Vagina (tissue), 2 donors: Measurements from ENCODE around the gene INHA. TPM values are rescaled to one million over a fixed set of nuclear protein-coding genes. Genes with fewer than 3 reads are reported as not detected.

Experiments
- DNase-seq, 2 donors: peaks; one replicate each; pipeline ENCODE4 v3.0.0-alpha.2; 2017; ENCODE audit errors: extremely low spot score in 2 of 2
- H3K27ac ChIP-seq: fragments of 200-600 bp; sonication (generic); one replicate; pipeline ENCODE4 v1.5.1; 2019
- H3K27me3 ChIP-seq: fragments of 200-600 bp; sonication (generic); one replicate; pipeline ENCODE4 v1.5.1; 2019
- H3K36me3 ChIP-seq, 2 donors: fragments of 200-600 bp; sonication (generic); one replicate each; pipeline ENCODE4 v1.5.1; 2017 to 2019
- H3K4me1 ChIP-seq: fragments of 200-600 bp; sonication (generic); one replicate; pipeline ENCODE4 v1.5.1; 2019
- H3K4me3 ChIP-seq, 2 donors: fragments of 200-600 bp; sonication (generic); 1 replicate in 1 of 2; 2 replicates in 1 of 2; pipeline ENCODE4 v1.5.1; 2016 to 2019
- H3K9me3 ChIP-seq: fragments of 200-600 bp; sonication (generic); one replicate; pipeline ENCODE4 v1.5.1; 2019
- POLR2A ChIP-seq, 2 donors: fragments of 450-650 bp; IDR thresholded peaks; one replicate each; pipeline ENCODE4 v1.6.1; 2017; ENCODE audit warnings: antibody characterized with exemption in 2 of 2, mild to moderate bottlenecking in 2 of 2, moderate library complexity in 2 of 2
- POLR2AphosphoS5 ChIP-seq, 2 donors: sonication (generic); formaldehyde crosslinking; IDR thresholded peaks; one replicate each; pipeline ENCODE4 v1.9.0; 2017; ENCODE audit warnings: antibody characterized with exemption in 2 of 2, mild to moderate bottlenecking in 2 of 2, low read depth in 1 of 2; ENCODE audit not compliant: insufficient read depth in 1 of 2
- intact Hi-C: fragments of 100-400 bp; cut with DNase I; formaldehyde crosslinking; loops from one replicate; pipeline ENCODE4 v1.15.1; 2023
- microRNA-seq: library from miRNA; unstranded; fragments of <30 nt; microRNA quantifications from one replicate; pipeline ENCODE4, GENCODE V29; 2017; ENCODE audit warnings: borderline number of aligned reads, borderline replicate concordance
- small RNA-seq: library from RNA; depleted of rRNA; stranded (forward); fragments of <200 nt; gene quantifications from one replicate; pipeline ENCODE3, GENCODE V24; 2016
- total RNA-seq: library from RNA; depleted of rRNA; stranded (reverse); fragments of >200 nt; gene quantifications from one replicate; pipeline ENCODE4 v1.2.3, GENCODE V29; 2016
- TF ChIP-seq, protein P1 (sequence below), 3 experiments: fragments of 450-650 bp in 2 of 3; fragments of 200-600 bp in 1 of 3; sonication (generic) in 1 of 3; IDR thresholded peaks; one replicate each; pipeline ENCODE4 v1.5.1; 2017 to 2019; ENCODE audit warnings: antibody characterized with exemption in 3 of 3, mild to moderate bottlenecking in 2 of 3, moderate library complexity in 2 of 3

Gene INHA
- total RNA-seq, 1 donor from 2014 or later = 0.74 TPM

DNA sequence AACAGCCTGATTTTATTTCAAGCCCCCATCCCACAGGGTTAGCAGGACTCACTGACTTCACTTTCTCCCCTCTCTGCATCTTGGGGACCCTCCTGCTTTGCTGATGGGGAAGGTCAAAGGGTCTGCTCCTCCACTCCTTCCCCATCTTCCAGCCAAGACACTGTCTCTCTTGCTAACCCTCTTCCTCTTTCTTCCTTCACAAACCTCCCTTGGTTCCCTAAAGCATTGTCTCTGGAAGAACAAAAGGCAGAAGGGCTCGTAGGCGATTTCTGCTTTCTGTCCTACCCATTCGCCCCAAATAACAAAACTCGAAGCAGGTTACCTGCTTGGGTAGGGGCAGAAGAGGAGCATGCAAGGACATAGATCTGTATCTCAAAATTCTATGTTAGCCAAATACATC, 49.8 kb downstream of the INHA start:
- Histone ChIP-seq H3K4me3 (no peak overlapping the region), H3K36me3 (no peaks in the 10 kb centered on the region), H3K27ac (no peak overlapping the region), H3K27me3 (no peaks in the 10 kb centered on the region), H3K4me1 (peaks cover 2% of the 10 kb centered on the region), H3K9me3 (no peaks in the 10 kb centered on the region)
- no peak for DNase-seq
- TF ChIP-seq, protein P1, sequence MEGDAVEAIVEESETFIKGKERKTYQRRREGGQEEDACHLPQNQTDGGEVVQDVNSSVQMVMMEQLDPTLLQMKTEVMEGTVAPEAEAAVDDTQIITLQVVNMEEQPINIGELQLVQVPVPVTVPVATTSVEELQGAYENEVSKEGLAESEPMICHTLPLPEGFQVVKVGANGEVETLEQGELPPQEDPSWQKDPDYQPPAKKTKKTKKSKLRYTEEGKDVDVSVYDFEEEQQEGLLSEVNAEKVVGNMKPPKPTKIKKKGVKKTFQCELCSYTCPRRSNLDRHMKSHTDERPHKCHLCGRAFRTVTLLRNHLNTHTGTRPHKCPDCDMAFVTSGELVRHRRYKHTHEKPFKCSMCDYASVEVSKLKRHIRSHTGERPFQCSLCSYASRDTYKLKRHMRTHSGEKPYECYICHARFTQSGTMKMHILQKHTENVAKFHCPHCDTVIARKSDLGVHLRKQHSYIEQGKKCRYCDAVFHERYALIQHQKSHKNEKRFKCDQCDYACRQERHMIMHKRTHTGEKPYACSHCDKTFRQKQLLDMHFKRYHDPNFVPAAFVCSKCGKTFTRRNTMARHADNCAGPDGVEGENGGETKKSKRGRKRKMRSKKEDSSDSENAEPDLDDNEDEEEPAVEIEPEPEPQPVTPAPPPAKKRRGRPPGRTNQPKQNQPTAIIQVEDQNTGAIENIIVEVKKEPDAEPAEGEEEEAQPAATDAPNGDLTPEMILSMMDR (IDR thresholded peaks at IDR 0.05) = no peak
- TF ChIP-seq POLR2A (IDR thresholded peaks at IDR 0.05) (no peak), POLR2AphosphoS5 (IDR thresholded peaks at IDR 0.05; ENCODE audit: insufficient read depth in 1 of 2, low read depth in 1 of 2) (no peak)
- intact Hi-C loops = no loop called here

DNA sequence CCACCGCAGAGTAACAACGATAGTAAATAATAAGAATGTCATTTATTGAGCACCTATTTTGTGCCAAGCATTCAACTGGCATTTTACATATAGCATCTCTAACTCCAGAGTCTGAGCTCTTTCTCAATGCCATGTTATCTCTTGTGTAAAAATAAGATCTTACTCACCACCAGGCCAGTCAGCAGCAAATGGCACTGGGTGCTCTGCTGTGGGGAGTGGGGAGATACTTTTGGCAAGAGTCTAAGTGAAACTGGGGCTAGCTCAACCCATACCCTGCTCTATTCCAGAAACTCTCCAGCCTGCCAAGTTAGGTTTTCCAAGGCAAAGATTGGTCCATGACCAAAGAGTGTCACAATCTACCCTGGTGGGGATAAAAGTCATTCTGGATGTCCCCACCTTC, 50.4 kb downstream of the INHA start:
- H3K27ac ChIP-seq = no peak overlapping the region

DNA sequence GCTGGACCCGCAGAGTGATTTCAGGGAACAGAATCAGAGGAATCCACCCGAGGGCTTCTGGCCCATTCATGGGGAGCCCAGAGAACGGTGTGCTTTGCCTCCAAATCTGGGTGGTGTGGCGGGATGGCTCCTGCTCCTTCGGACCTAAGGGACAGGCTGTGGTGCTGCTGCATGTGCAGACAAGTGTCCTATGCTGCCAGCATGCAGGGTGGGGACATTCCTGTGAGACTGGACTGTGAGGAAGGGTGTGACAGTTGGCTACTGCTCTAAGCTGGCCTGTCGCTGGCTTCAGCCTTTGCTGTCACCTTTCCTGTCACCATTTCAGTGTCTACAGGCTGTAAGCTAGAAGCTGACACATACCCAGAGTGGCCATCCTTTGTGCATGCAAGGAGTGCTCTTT, 52.5 kb downstream of the INHA start:
- Histone ChIP-seq H3K4me3 (no peak overlapping the region), H3K36me3 (no peaks in the 10 kb centered on the region), H3K4me1 (peaks cover 12% of the 10 kb centered on the region), H3K27ac (no peak overlapping the region), H3K27me3 (no peaks in the 10 kb centered on the region), H3K9me3 (no peaks in the 10 kb centered on the region)
- DNase-seq = no peak
- intact Hi-C loops = no loop called here
- TF ChIP-seq POLR2A (IDR thresholded peaks at IDR 0.05) (no peak), POLR2AphosphoS5 (IDR thresholded peaks at IDR 0.05; ENCODE audit: insufficient read depth in 1 of 2, low read depth in 1 of 2) (no peak)
- TF ChIP-seq, protein P1 (IDR thresholded peaks at IDR 0.05) = no peak

More for the DNA sequence above, 50.4 kb downstream of the INHA start:
- Histone ChIP-seq H3K9me3 (no peaks in the 10 kb centered on the region), H3K4me1 (peaks cover 4% of the 10 kb centered on the region), H3K4me3 (no peak overlapping the region), H3K36me3 (no peaks in the 10 kb centered on the region), H3K27me3 (no peaks in the 10 kb centered on the region)
- no peak for DNase-seq
- intact Hi-C loops = no loop called here
- TF ChIP-seq POLR2A (IDR thresholded peaks at IDR 0.05) (no peak), POLR2AphosphoS5 (IDR thresholded peaks at IDR 0.05; ENCODE audit: insufficient read depth in 1 of 2, low read depth in 1 of 2) (no peak)
- TF ChIP-seq, protein P1 (IDR thresholded peaks at IDR 0.05) = no peak

DNA sequence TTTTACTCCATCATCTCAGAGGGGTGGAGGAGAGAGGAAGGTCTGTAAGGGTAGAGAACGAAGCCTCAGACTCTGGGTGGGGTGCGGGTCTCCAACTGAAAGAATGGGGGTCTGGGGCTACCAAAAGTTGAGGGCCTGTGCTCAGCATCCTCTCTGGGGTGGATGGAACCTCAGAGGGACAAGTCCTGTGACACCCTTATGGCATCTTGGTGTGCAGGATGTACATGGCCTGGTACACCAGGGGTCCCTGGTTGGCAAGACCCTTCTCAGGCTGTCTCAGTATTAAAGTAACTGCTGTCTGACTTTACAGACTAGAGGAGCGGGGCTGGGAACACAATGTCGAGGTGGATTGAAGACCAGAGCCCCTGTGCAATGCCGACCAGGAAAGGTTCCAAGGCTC, 53.1 kb downstream of the INHA start:
- Histone ChIP-seq H3K4me3 (no peak overlapping the region), H3K4me1 (peaks cover 12% of the 10 kb centered on the region), H3K27ac (no peak overlapping the region), H3K36me3 (no peaks in the 10 kb centered on the region), H3K9me3 (no peaks in the 10 kb centered on the region), H3K27me3 (no peaks in the 10 kb centered on the region)
- TF ChIP-seq POLR2A (IDR thresholded peaks at IDR 0.05) = no peak
- DNase-seq = no peak
- intact Hi-C loops = no loop called here

Small RNA genes lying within 50 kb of the gene (microRNA-seq; reads per million reads assigned to microRNA genes)
- gene MIR3132 = not detected

Small RNA genes lying within 50 kb of the gene (small RNA-seq; reads per million reads assigned to genes)
- gene MIR3132 (not detected), gene RN7SKP213 (not detected)

Other genes with a start within 250 kb of the INHA start
- not detected for gene RESP18, start 239.6 kb upstream of the INHA start, total RNA-seq
- 62.9 TPM for gene DNPEP, start 184.4 kb upstream of the INHA start, total RNA-seq
- gene DES, start 153.9 kb upstream of the INHA start, total RNA-seq = 883 TPM
- 28.2 TPM for gene SPEG, start 137.5 kb upstream of the INHA start, total RNA-seq
- gene GMPPA, start 73.4 kb upstream of the INHA start, total RNA-seq = 35.4 TPM
- gene ASIC4, start 57.8 kb upstream of the INHA start, total RNA-seq = not detected
- gene CHPF, start 28.5 kb upstream of the INHA start, total RNA-seq = 41.5 TPM
- gene TMEM198, start 28.3 kb upstream of the INHA start, total RNA-seq = 1.5 TPM
- 53.0 TPM for gene OBSL1, start 771 bp upstream of the INHA start, total RNA-seq
- gene STK11IP, start 25.5 kb downstream of the INHA start, total RNA-seq = 11.3 TPM
- gene SLC4A3, start 55.3 kb downstream of the INHA start, total RNA-seq = 13.5 TPM